HG03521 (cell line): ENCODE measurements around the gene DPP7.
A peak's percentile ranks its signal among the peaks of the same experiment; 100 is the strongest.

Experiments
- ATAC-seq: cut with Tn5 transposase; IDR thresholded peaks from one replicate; pipeline ENCODE4 v1.9.1; 2021; ENCODE audit warnings: mild to moderate bottlenecking, moderate library complexity; ENCODE audit not compliant: unreplicated experiment

The DPP7 gene

GRCh38 chr9:137114613-137115393, at the start of gene DPP7:
TSS of gene DPP7 (minus strand) at chr9:137114733. CDS start at chr9:137114713, 20 bp downstream.
- ATAC-seq: no peak

GRCh38 chr9:137163805-137164204, 49.3 kb upstream of the DPP7 start:
- ATAC-seq: no peak

GRCh38 chr9:137163365-137163715, 48.8 kb upstream of the DPP7 start:
- ATAC-seq: no peak

- ATAC-seq: no peak
Measured at GRCh38 chr9:137162505-137163364, 48.2 kb upstream of the DPP7 start.

GRCh38 chr9:137161558-137162486, 47.3 kb upstream of the DPP7 start:
- ATAC-seq: no peak

GRCh38 chr9:137160716-137161557, 46.4 kb upstream of the DPP7 start:
- ATAC-seq: no peak

GRCh38 chr9:137160054-137160425, 45.5 kb upstream of the DPP7 start:
- no peak for ATAC-seq

- ATAC-seq: no peak
Measured at GRCh38 chr9:137159105-137160053, 44.8 kb upstream of the DPP7 start.

GRCh38 chr9:137158625-137159024, 44.1 kb upstream of the DPP7 start:
- no peak for ATAC-seq

GRCh38 chr9:137157618-137158415, 43.3 kb upstream of the DPP7 start:
- ATAC-seq: no peak

- ATAC-seq: no peak
Measured at GRCh38 chr9:137156567-137157375, 42.2 kb upstream of the DPP7 start.

GRCh38 chr9:137152844-137153405, 38.4 kb upstream of the DPP7 start:
- ATAC-seq: no peak

GRCh38 chr9:137150617-137151457, 36.3 kb upstream of the DPP7 start:
- ATAC-seq: peak; percentile 52

GRCh38 chr9:137149942-137150616, 35.5 kb upstream of the DPP7 start:
- ATAC-seq: peak; percentile 20

- no peak for ATAC-seq
Measured at GRCh38 chr9:137149363-137149762, 34.8 kb upstream of the DPP7 start.

GRCh38 chr9:137148661-137149060, 34.1 kb upstream of the DPP7 start:
- ATAC-seq: no peak
